ENCODE results near the gene GABRG2.

Gene GABRG2

DNA sequence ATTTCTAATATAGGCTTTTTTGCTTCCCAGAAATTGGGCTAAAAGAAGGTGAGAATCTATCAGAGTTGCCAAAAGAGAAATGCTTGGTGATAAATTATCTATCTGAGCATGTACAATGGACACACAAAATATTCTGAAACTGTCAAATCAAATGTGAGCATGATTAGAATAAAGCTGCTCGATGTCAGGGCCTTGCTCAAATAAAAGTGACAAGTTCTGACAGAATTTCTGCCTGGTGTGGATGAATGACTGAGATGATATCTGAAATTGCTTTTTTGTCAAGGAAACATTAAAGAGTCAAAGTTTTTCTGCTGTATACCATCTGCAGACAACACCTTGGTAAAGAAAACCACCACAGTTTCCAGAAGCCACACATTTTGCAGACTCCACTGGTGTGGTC is 128.8 kb downstream of the GABRG2 start:
- DNase-seq = no peak

DNA sequence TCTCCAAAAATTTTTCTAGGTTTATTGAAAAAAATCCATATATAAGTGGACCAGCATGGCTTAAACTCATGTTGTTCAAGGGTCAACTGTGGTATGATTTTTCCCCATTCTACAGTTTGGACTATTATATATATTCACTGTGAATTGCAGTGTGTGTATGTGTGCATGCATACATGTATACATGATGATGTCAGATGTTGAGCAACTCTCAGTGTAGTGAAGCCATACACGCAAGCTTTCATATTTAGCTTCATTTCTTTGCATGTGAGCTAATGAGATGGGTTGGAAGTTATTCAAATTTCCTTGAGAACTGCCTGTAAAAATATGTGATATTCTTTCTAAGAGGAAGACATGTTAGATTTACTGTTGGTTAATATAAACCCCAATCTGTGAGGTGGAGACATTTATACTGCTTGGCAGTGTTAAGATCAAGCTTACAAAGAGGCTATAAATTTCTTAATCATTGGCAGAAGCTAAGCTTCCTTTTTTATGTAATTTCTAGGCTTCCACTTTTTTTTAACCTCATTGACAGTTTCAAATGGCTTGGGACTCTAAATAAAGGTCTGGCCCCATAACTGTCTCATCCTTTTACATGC is 134.8 kb downstream of the GABRG2 start:
- DNase-seq = no peak
